ENCODE data around the gene PNRC2.

GRCh38 chr1:23914921-23915320 is 44.7 kb upstream of the PNRC2 start:
- TF ChIP-seq, protein P1, sequence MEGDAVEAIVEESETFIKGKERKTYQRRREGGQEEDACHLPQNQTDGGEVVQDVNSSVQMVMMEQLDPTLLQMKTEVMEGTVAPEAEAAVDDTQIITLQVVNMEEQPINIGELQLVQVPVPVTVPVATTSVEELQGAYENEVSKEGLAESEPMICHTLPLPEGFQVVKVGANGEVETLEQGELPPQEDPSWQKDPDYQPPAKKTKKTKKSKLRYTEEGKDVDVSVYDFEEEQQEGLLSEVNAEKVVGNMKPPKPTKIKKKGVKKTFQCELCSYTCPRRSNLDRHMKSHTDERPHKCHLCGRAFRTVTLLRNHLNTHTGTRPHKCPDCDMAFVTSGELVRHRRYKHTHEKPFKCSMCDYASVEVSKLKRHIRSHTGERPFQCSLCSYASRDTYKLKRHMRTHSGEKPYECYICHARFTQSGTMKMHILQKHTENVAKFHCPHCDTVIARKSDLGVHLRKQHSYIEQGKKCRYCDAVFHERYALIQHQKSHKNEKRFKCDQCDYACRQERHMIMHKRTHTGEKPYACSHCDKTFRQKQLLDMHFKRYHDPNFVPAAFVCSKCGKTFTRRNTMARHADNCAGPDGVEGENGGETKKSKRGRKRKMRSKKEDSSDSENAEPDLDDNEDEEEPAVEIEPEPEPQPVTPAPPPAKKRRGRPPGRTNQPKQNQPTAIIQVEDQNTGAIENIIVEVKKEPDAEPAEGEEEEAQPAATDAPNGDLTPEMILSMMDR (IDR thresholded peaks at IDR 0.05) = no peak
- no peak for TF ChIP-seq POLR2A (IDR thresholded peaks at IDR 0.05)
